Mononuclear cell (primary cell): ENCODE measurements around the gene GAS2L3. TPM values are rescaled to one million over a fixed set of nuclear protein-coding genes. Genes with fewer than 3 reads are reported as not detected.
A peak's percentile ranks its signal among the peaks of the same experiment; 100 is the strongest.
"Not testable (repeated sequence)": the region's sequence is repeated elsewhere in the genome, so short reads cannot be mapped to it uniquely, and the experiment has no call there.

Experiments used
- H3K27me3 ChIP-seq: 2 replicates; pipeline ENCODE4 v1.6.0; 2011; ENCODE audit warnings: low read length, control low read depth; ENCODE audit not compliant: insufficient read depth
- H3K4me1 ChIP-seq: 2 replicates; pipeline ENCODE4 v1.5.1; 2011; ENCODE audit warnings: mild to moderate bottlenecking, low read length, control low read depth; ENCODE audit not compliant: insufficient read depth
- H3K4me3 ChIP-seq: 2 replicates; pipeline ENCODE4 v1.5.1; 2011; ENCODE audit warnings: mild to moderate bottlenecking, low read length, moderate library complexity
- H3K9me3 ChIP-seq: 2 replicates; pipeline ENCODE4 v1.5.1; 2011; ENCODE audit warnings: low read depth, mild to moderate bottlenecking, control low read depth, low read length
- total RNA-seq: library from RNA; depleted of rRNA; stranded (reverse); fragments of >200 nt; gene quantifications from one replicate; pipeline ENCODE4 v1.2.3, GENCODE V29; 2012

GAS2L3 gene
- total RNA-seq = 9.0 TPM

DNA sequence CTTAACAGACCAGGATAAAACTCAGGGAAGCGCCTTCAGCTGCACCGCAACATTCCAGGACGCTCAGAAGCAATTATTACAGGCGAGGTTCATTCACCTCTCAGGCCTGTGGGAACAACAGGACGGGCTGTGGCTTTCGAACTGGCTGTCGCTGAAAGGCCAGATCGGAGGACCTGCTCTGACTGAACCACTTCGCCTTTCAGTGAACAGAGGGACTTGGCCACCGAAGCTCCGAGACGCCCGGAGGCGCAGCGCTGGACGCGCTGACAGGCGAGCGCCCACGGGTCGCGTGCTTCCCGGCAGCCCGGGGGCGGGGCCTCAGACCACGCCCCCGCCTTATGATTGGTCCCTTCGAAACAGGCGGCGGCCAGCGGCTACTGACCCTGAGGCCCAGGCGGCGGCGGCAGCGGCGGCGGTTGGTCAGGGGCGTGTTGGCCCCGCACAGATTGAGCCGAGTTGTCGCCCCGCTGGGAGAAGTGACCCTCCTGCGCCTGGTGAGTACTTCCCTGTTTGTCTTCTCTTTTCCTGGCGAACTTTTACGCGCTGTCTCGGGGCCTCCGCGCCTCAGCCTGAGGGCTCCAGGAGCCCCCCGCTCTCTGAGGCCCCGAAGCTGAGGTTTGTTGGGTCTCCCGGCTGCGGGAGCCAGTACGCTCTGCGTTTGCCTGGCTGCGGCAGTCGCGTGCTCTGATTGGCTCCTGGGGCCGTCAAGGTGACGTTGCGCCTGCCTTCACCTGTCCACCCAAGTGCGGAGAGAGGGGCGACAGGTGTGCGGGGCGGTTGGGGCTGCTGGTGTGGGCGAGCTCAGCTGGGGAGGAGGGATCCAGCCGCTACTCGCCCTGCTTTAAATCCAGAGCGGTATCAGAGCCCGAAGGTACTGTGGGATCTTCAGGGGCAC is at the start of gene GAS2L3:
Gene GAS2L3, plus strand, starts transcription at position 393 of the 895 bp plus-strand sequence. CDS start 21,221 bp downstream, outside the sequence.
- H3K4me3 ChIP-seq = peak within 1 kb of the TSS; percentile 56
- peaks cover 17% of the 10 kb centered on the region for H3K4me1 ChIP-seq
- no peaks in the 10 kb centered on the region for H3K9me3 ChIP-seq
- H3K27me3 ChIP-seq = peaks cover 8% of the 10 kb centered on the region

- Histone ChIP-seq H3K27me3 (no peaks in the 10 kb centered on the region), H3K9me3 (no peaks in the 10 kb centered on the region), H3K4me1 (no peaks in the 10 kb centered on the region), H3K4me3 (no peak overlapping the region)
Measured at GRCh38 chr12:100528034-100528433, 45.5 kb upstream of the GAS2L3 start.

GRCh38 chr12:100528471-100529127 is 44.9 kb upstream of the GAS2L3 start:
- Histone ChIP-seq H3K27me3 (no peaks in the 10 kb centered on the region), H3K4me3 (no peak overlapping the region), H3K9me3 (no peaks in the 10 kb centered on the region)

DNA sequence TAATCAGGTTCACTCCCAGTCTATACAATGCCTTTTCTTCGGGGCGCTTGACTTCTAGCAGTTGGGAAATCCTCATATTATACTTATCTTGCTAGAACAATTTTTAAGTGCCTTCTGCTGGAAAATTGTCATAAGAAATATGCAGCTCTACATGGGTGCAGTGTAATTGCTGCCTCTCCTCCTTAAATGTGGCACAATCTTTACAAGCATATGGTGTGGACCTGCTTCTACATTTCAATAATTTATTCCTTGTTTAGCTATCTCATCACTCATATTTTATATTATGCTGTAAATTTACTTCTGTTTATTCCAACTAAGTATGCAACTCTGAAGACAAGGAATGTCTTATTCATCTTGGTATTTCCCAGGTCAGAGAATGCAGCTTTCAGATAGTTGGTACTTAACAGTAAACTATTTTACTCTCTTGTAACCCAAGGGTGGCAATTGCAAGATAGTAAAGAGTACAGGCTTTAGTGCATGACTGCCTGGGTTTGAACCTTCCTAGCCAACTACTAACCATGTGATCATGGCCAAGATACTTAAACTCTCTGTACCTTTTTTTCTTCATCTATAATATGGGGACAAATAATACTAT is 43.6 kb upstream of the GAS2L3 start:
- no peaks in the 10 kb centered on the region for H3K9me3 ChIP-seq
- H3K27me3 ChIP-seq = no peaks in the 10 kb centered on the region
- H3K4me1 ChIP-seq = no peaks in the 10 kb centered on the region
- H3K4me3 ChIP-seq = no peak overlapping the region

More at GRCh38 chr12:100528471-100529127, 44.9 kb upstream of the GAS2L3 start:
- H3K4me1 ChIP-seq = no peaks in the 10 kb centered on the region

DNA sequence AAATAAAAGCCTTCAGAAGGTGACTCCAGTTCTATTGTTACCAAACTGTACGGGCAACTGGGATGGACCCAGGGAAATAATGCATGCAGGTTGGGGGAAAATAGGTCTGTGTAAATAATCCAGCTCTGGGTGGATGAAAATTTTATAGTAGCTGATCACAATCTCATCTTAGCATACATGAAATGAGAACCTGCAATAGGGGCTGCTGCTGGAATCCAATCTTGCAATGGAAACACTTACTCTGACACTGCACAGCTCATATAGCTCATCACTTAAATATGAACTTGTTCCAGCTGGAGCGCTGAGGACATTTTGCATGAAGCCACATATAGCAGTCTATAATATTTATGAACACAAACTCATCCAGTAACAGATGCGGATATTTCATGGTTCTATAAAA is 40.1 kb upstream of the GAS2L3 start:
- no peaks in the 10 kb centered on the region for H3K9me3 ChIP-seq
- no peak overlapping the region for H3K4me3 ChIP-seq
- H3K4me1 ChIP-seq = no peaks in the 10 kb centered on the region
- H3K27me3 ChIP-seq = no peaks in the 10 kb centered on the region

GRCh38 chr12:100534625-100535227 is 38.8 kb upstream of the GAS2L3 start:
- H3K4me3 ChIP-seq = no peak overlapping the region
- H3K4me1 ChIP-seq = no peaks in the 10 kb centered on the region
- no peaks in the 10 kb centered on the region for H3K27me3 ChIP-seq
- H3K9me3 ChIP-seq = no peaks in the 10 kb centered on the region

DNA sequence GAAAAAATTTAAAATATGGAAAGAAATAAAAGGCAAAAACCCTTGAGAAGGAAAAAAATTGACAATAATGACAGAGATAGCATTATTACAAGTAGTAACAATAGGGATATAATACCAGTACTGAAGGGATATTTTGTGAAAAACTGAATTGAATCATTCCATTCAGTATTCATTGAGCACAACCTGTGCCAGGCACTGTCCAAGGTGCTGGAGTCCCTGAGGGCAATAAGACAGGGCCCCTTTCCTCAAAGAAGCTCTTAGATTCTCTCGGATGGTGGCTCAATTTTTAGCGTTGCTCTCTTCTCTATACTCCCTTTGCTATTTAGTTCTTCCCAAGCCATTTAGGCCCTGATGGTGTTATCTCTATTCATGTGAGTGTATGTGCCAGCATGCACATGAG is 34.3 kb upstream of the GAS2L3 start:
- Histone ChIP-seq H3K4me3 (no peak overlapping the region), H3K9me3 (no peaks in the 10 kb centered on the region), H3K4me1 (no peaks in the 10 kb centered on the region), H3K27me3 (no peaks in the 10 kb centered on the region)

- no peaks in the 10 kb centered on the region for H3K4me1 ChIP-seq
- no peak overlapping the region for H3K4me3 ChIP-seq
- no peaks in the 10 kb centered on the region for H3K9me3 ChIP-seq
Measured at GRCh38 chr12:100544165-100544564, 29.3 kb upstream of the GAS2L3 start.

DNA sequence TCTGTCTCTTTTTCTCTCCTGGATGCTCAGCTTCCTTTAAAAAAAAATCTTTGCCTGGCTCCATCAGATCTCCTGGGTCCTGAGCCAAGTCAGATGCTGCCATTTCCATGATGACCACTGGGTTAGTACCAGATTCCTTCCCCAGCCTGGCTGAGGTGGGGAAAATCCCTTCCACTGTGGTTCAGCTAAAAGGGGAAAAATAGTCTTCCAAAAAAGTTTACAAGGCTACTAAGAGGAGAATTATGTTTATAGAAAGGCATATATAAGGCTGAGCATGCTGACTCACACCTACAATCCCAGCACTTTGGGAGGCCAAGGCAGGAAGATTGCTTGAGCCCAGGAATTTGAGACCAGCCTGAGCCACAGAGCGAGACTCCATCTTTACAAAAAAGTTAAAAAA is 28.4 kb upstream of the GAS2L3 start:
- Histone ChIP-seq H3K27me3 (no peaks in the 10 kb centered on the region), H3K4me1 (no peaks in the 10 kb centered on the region), H3K4me3 (no peak overlapping the region)

More at GRCh38 chr12:100544165-100544564, 29.3 kb upstream of the GAS2L3 start:
- H3K27me3 ChIP-seq = no peaks in the 10 kb centered on the region

GRCh38 chr12:100553936-100554335 is 19.5 kb upstream of the GAS2L3 start:
- Histone ChIP-seq H3K9me3 (no peaks in the 10 kb centered on the region), H3K4me1 (no peaks in the 10 kb centered on the region), H3K27me3 (no peaks in the 10 kb centered on the region), H3K4me3 (no peak overlapping the region)

More for the DNA sequence above, 28.4 kb upstream of the GAS2L3 start:
- H3K9me3 ChIP-seq = no peaks in the 10 kb centered on the region

- Histone ChIP-seq H3K27me3 (no peaks in the 10 kb centered on the region), H3K9me3 (no peaks in the 10 kb centered on the region), H3K4me1 (no peaks in the 10 kb centered on the region), H3K4me3 (no peak overlapping the region)
Measured at GRCh38 chr12:100554608-100555077, 18.8 kb upstream of the GAS2L3 start.

DNA sequence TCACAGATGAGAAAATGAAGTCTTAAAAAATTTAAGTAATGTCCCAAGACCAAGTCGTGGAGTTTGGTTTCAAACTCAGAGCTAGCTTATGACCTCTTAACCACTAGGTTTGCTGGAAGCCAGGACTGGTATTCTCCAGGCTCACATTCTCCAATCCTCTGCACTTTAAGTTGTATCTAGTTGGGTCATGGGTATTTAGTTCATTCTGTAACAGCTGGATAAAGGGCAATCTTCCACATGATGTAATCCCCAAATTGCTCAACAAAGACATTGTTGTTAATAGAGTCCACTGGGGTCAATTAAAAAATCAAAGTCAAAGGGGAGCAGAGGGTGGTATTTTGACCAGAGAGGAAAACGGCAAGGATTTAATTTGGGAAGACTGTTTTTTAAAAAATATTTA is 17.8 kb upstream of the GAS2L3 start:
- Histone ChIP-seq H3K9me3 (no peaks in the 10 kb centered on the region), H3K4me1 (no peaks in the 10 kb centered on the region), H3K4me3 (no peak overlapping the region)

DNA sequence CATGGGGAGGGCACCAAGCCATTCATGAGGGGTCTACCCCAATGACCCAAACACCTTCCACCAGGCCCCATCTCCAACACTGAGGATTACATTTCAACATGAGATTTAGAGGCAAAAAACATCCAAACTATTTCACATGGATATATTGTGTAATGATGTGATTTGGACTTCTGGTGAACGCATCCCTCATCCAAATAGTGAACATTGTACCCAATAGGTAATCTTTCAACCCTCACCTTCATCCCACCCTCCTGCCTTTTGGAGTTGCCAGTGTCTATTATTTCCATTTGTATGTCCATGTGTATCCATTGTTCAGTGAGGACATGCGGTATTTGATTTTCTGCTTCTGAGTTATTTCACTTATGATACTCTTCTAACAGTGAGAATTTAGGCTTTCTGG is 16.1 kb upstream of the GAS2L3 start:
- Histone ChIP-seq H3K27me3 (no peaks in the 10 kb centered on the region), H3K4me3 (no peak overlapping the region), H3K9me3 (no peaks in the 10 kb centered on the region), H3K4me1 (no peaks in the 10 kb centered on the region)

More for the DNA sequence above, 17.8 kb upstream of the GAS2L3 start:
- no peaks in the 10 kb centered on the region for H3K27me3 ChIP-seq

GRCh38 chr12:100559261-100559660 is 14.2 kb upstream of the GAS2L3 start:
- H3K9me3 ChIP-seq, H3K4me3 ChIP-seq, H3K4me1 ChIP-seq, H3K27me3 ChIP-seq: not testable (repeated sequence)

GRCh38 chr12:100564090-100564489 is 9.4 kb upstream of the GAS2L3 start:
- Histone ChIP-seq H3K4me3 (no peak overlapping the region), H3K9me3 (no peaks in the 10 kb centered on the region)

More at GRCh38 chr12:100564090-100564489, 9.4 kb upstream of the GAS2L3 start:
- Histone ChIP-seq H3K4me1 (peaks cover 10% of the 10 kb centered on the region), H3K27me3 (peaks cover 16% of the 10 kb centered on the region)
